AG09309 (cell line): Measurements from ENCODE around the gene OPRD1.
A peak's percentile ranks its signal among the peaks of the same experiment; 100 is the strongest.

Source experiments
- DNase-seq: peaks from one replicate; pipeline ENCODE4 v3.0.0-alpha.2; 2010; ENCODE audit warnings: low read depth
- H3K4me3 ChIP-seq: 2 replicates; pipeline ENCODE4 v1.5.1; 2011; ENCODE audit warnings: mild to moderate bottlenecking, low read depth, low read length, moderate library complexity; ENCODE audit not compliant: control insufficient read depth
- TF ChIP-seq, protein P1 (sequence below): IDR thresholded peaks from 2 replicates; pipeline ENCODE4 v1.5.1; 2011; ENCODE audit warnings: mild to moderate bottlenecking, low read depth, low read length, inconsistent platforms; ENCODE audit not compliant: insufficient read depth, control insufficient read depth; ENCODE audit errors: missing control alignments

OPRD1 gene

DNA sequence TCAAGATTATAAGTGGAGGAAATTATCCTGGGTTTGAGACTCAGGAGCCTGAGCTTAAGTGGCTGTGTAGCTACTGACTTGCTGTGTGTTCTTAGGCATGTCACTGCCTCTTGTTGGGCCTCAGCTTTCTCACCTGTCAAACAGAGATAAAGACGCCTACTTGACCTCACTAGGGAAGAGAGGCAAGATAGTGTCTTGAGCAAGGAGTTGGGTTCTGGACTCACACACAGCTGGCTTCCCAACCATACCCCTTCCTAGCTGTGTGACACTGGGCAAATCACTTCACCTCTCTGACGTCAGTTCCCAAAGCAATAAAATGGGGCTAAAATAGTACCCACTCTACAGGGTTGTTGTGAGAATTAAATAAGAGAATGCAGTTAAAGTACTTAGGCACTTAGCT is 90.8 kb downstream of the OPRD1 start:
- no peak overlapping the region for H3K4me3 ChIP-seq
- TF ChIP-seq, protein P1, sequence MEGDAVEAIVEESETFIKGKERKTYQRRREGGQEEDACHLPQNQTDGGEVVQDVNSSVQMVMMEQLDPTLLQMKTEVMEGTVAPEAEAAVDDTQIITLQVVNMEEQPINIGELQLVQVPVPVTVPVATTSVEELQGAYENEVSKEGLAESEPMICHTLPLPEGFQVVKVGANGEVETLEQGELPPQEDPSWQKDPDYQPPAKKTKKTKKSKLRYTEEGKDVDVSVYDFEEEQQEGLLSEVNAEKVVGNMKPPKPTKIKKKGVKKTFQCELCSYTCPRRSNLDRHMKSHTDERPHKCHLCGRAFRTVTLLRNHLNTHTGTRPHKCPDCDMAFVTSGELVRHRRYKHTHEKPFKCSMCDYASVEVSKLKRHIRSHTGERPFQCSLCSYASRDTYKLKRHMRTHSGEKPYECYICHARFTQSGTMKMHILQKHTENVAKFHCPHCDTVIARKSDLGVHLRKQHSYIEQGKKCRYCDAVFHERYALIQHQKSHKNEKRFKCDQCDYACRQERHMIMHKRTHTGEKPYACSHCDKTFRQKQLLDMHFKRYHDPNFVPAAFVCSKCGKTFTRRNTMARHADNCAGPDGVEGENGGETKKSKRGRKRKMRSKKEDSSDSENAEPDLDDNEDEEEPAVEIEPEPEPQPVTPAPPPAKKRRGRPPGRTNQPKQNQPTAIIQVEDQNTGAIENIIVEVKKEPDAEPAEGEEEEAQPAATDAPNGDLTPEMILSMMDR = no peak

DNA sequence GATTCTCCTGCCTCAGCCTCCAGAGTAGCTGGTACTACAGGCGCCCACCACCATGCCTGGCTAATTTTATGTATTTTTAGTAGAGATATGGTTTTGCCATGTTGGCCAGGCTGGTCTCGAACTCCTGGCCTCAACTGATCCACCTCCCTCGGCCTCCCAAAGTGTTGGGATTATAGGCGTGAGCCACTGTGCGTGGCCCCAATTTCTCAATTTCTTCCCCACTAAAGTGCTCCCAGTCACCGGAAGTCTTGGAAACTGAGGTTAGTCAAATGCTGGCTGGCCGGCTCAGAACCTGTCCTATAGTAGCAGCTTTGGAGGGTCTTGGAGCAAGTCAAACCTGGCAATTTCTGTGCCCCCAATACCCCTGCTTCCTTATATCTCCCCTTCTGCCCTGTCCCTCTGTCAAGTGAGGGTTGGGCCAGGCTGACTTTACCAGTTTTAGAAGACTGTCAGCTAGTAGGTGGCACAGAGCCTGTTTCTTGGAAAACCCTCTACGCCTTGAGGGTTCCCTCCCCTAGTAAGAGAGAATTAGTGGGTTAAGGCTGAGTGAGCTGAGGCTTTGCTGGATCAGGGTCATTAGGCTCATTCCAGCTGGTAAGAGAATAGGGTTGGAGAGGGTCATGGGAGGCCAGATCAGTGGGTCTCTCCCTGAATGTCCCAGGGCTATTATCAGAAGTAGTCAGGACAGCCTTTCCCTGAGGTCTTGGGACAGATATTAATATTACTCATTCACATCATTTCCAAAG is 94.1 kb downstream of the OPRD1 start:
- no peak for DNase-seq
- no peak overlapping the region for H3K4me3 ChIP-seq
- TF ChIP-seq, protein P1 = no peak

More for the DNA sequence above, 90.8 kb downstream of the OPRD1 start:
- no peak for DNase-seq

DNA sequence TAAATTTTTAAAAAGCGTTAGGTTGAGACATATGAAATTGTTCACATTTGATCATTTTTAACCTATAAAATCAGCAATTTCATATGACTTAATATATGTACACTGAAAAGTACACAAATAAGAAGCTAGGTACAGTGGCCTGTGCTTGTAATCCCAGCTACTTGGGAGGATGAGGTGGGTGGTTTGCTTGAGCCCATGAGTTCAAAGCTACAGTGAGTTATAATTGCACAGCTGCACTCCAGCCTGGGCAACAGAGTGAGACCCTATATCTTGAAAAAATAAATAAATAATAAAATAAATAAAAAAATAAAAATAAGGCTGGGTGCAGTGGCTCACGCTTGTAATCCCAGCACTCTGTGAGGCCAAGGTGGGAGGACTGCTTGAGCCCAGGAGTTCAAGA is 97.2 kb downstream of the OPRD1 start:
- no peak overlapping the region for H3K4me3 ChIP-seq
- TF ChIP-seq, protein P1 = no peak
- DNase-seq = no peak

GRCh38 chr1:28910379-28911115 is 98.6 kb downstream of the OPRD1 start:
- no peak for DNase-seq
- TF ChIP-seq, protein P1 = no peak
- H3K4me3 ChIP-seq = no peak overlapping the region

GRCh38 chr1:28913786-28914227 is 101.8 kb downstream of the OPRD1 start:
- peak overlapping the region; percentile 50 for H3K4me3 ChIP-seq
- DNase-seq = no peak
- TF ChIP-seq, protein P1 = no peak

GRCh38 chr1:28914228-28915030 is 102.5 kb downstream of the OPRD1 start, which contains the start of gene EPB41:
EPB41 (plus strand) TSS chr1:28914569; CDS start chr1:28987438, 72,869 bp downstream.
- peak; percentile 18 for DNase-seq
- peak within 1 kb of the TSS; percentile 50 for H3K4me3 ChIP-seq
- TF ChIP-seq, protein P1 = no peak
